ENCODE results near the gene HAUS7. TPM values are rescaled to one million over a fixed set of nuclear protein-coding genes. Genes with fewer than 3 reads are reported as not detected.

The HAUS7 gene
- total and polyA plus RNA-seq, 12 donors: 12.7 to 45.3 (median 19.2) TPM

DNA sequence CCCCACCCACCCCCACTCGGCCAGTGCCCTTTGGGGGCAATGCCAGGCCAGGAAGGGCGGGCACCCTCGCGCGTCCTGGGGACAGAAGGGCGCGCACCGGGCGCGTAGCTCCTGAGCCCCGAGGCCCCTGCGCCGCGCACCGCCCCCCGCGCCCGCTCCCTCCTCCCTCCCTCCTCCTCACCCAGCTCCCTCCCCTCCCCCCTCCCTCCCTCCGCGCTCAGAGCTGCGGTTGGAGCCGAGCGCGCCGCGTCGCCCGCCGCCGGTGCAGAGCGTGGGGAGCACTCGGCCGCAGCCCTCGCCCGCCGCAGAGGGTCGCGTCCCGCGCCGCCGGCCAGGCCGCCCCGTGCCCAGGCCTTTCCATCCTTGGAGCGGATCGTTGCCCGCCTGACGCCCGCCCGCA is 47.0 kb upstream of the HAUS7 start, which contains the start of gene ATP2B3:
TSS of gene ATP2B3 (plus strand) at position 220 of the 400 bp plus-strand sequence. CDS start 18,606 bp downstream, outside the sequence.
- TF ChIP-seq, protein P1, sequence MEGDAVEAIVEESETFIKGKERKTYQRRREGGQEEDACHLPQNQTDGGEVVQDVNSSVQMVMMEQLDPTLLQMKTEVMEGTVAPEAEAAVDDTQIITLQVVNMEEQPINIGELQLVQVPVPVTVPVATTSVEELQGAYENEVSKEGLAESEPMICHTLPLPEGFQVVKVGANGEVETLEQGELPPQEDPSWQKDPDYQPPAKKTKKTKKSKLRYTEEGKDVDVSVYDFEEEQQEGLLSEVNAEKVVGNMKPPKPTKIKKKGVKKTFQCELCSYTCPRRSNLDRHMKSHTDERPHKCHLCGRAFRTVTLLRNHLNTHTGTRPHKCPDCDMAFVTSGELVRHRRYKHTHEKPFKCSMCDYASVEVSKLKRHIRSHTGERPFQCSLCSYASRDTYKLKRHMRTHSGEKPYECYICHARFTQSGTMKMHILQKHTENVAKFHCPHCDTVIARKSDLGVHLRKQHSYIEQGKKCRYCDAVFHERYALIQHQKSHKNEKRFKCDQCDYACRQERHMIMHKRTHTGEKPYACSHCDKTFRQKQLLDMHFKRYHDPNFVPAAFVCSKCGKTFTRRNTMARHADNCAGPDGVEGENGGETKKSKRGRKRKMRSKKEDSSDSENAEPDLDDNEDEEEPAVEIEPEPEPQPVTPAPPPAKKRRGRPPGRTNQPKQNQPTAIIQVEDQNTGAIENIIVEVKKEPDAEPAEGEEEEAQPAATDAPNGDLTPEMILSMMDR (IDR thresholded peaks at IDR 0.05): no peak
- no peak for DNase-seq
- Histone ChIP-seq H3K4me3 (no peak within 1 kb of the TSS), H3K27me3 (peaks cover 0 to 70% (median 37%) of the 10 kb centered on the region in 7 donors), H3K27ac (no peak within 1 kb of the TSS), H3K36me3 (no peaks in the 10 kb centered on the region), H3K4me1 (no peaks in the 10 kb centered on the region), H3K9me3 (no peaks in the 10 kb centered on the region)
- intact Hi-C loops (cut with DNase I): no loop called here
- no peak for ATAC-seq
- WGBS, 2 donors: 0 to 1% methylated on average over 1 to 42 of the region's 50 CpGs

GRCh38 chrX:153516073-153516472 is 45.7 kb upstream of the HAUS7 start:
- Histone ChIP-seq H3K9me3 (no peaks in the 10 kb centered on the region), H3K4me3 (no peak overlapping the region), H3K36me3 (no peaks in the 10 kb centered on the region), H3K4me1 (no peaks in the 10 kb centered on the region), H3K27ac (no peak overlapping the region), H3K27me3 (peaks cover 0 to 56% (median 28%) of the 10 kb centered on the region in 7 donors)
- intact Hi-C loops (cut with DNase I): no loop called here
- TF ChIP-seq, protein P1 (IDR thresholded peaks at IDR 0.05): no peak
- no peak for DNase-seq
- no peak for ATAC-seq
- WGBS, 2 donors: 52 to 56% methylated on average over 9 of the region's 9 CpGs

GRCh38 chrX:153515435-153515834 is 45.1 kb upstream of the HAUS7 start:
- TF ChIP-seq, protein P1 (IDR thresholded peaks at IDR 0.05): no peak
- Histone ChIP-seq H3K9me3 (no peaks in the 10 kb centered on the region), H3K4me1 (no peaks in the 10 kb centered on the region), H3K36me3 (no peaks in the 10 kb centered on the region), H3K27ac (no peak overlapping the region), H3K4me3 (no peak overlapping the region), H3K27me3 (peaks cover 0 to 50% (median 27%) of the 10 kb centered on the region in 7 donors)
- intact Hi-C loops (cut with DNase I): no loop called here
- 61 to 77% methylated on average over 7 to 8 of the region's 8 CpGs for WGBS, 2 donors
- DNase-seq (no peak), ATAC-seq (no peak)

DNA sequence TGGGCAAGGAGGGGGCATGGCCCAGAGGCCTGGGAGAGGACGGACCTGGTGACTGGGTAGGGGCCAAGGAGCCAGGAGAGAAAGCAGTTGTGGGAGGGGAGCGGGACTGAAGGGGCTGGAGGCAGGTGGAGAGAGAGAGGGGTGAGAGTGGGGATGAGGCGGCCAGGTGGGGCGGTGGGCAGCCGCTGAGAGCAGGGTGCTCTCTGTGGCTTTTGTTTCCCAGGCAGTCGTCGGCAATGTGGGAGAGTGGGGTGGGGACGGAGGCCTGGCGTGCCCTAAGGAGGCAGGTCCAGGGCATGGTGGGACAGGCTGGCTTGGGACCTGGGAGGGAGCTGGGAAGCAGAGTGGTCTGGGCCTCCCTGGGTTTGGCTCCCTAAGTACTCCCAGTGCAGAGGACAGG is 43.9 kb upstream of the HAUS7 start:
- no peak for DNase-seq
- TF ChIP-seq, protein P1 (IDR thresholded peaks at IDR 0.05): no peak
- peaks cover 0 to 38% (median 18%) of the 10 kb centered on the region in 7 donors for H3K27me3 ChIP-seq
- no peak for ATAC-seq
- H3K27ac ChIP-seq: no peak overlapping the region
- WGBS, 2 donors: 72 to 79% methylated on average over 7 of the region's 9 CpGs
- H3K4me3 ChIP-seq: no peak overlapping the region
- no peaks in the 10 kb centered on the region for H3K36me3 ChIP-seq
- no peaks in the 10 kb centered on the region for H3K4me1 ChIP-seq
- H3K9me3 ChIP-seq: no peaks in the 10 kb centered on the region
- intact Hi-C loops (cut with DNase I): no loop called here

Measured in heart right ventricle (tissue), 16 donors.